ENCODE results near the gene OPN1MW. TPM values are rescaled to one million over a fixed set of nuclear protein-coding genes. Genes with fewer than 3 reads are reported as not detected.

The OPN1MW gene
- total and polyA plus RNA-seq, 2 of the 4 experiments (the other 2 are of a cell fraction): not detected

DNA sequence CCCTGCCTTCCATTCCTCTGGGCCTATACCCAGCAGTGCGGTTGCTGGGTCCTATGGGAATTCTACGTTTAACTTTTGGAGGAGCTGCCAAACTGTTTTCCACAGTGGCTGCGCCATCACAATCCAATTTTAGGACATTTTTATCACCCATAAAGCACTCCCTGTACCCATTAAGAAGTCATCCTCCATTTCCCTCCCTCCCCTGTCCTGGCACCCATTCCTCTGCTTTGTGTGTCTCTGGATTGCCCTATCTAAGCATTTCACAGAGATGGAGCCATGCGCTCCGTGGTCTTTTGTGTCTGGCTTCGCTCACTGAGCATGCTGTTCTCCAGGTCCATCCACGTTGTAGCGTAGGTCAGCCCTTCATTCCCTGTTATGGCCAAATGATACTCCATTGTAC, 40.0 kb upstream of the OPN1MW start:
- TF ChIP-seq, protein P1, sequence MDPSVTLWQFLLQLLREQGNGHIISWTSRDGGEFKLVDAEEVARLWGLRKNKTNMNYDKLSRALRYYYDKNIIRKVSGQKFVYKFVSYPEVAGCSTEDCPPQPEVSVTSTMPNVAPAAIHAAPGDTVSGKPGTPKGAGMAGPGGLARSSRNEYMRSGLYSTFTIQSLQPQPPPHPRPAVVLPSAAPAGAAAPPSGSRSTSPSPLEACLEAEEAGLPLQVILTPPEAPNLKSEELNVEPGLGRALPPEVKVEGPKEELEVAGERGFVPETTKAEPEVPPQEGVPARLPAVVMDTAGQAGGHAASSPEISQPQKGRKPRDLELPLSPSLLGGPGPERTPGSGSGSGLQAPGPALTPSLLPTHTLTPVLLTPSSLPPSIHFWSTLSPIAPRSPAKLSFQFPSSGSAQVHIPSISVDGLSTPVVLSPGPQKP (IDR thresholded peaks at IDR 0.05; ENCODE audit: borderline replicate concordance, low read depth, low read length): no peak
- TF ChIP-seq CHD1 (IDR thresholded peaks at IDR 0.05; ENCODE audit: low read depth, low read length): no peak
- no peak for TF ChIP-seq RAD21 (IDR thresholded peaks at IDR 0.05; ENCODE audit: low read length)
- no peak for TF ChIP-seq CEBPB (IDR thresholded peaks at IDR 0.05; ENCODE audit: low read depth, low read length)
- TF ChIP-seq BHLHE40 (IDR thresholded peaks at IDR 0.05; ENCODE audit: low read depth, low read length): no peak
- TF ChIP-seq CTCF (conservative IDR thresholded peaks at IDR 0.05; ENCODE audit: low read depth, low read length): no peak
- no peak for TF ChIP-seq POLR2A (IDR thresholded peaks at IDR 0.05; ENCODE audit: low read depth, low read length)
- H3K9me3 ChIP-seq (ENCODE audit: control insufficient read depth, insufficient read depth, low read length): peaks cover 9% of the 10 kb centered on the region; the same call in 1 of the 2 replicates
- 81% methylated on average over 5 of the region's 8 CpGs; no CpG with 5 or more reads in 1 of the 2 experiments for WGBS, 2 experiments (ENCODE audit: extremely low coverage in 2 of 2, insufficient read length in 1 of 2)
- no peak overlapping the region for H2BK15ac ChIP-seq (ENCODE audit: low read depth, low read length)
- H3K4me2 ChIP-seq (ENCODE audit: low read depth, low read length): no peak overlapping the region
- no peaks in the 10 kb centered on the region for H3K4me1 ChIP-seq (ENCODE audit: control insufficient read depth, insufficient read depth, low read length)
- ChIA-PET CTCF (no interaction called here), POLR2A (ENCODE audit: unreplicated experiment) (no interaction called here)
- H4K20me1 ChIP-seq (ENCODE audit: insufficient read depth, low read length): no peaks in the 10 kb centered on the region
- H2AK5ac ChIP-seq (ENCODE audit: low read depth, low read length): no peak overlapping the region
- no peaks in the 10 kb centered on the region for H3K79me1 ChIP-seq (ENCODE audit: low read depth in 1 of 2, low read length in 2 of 2)
- BruUV-seq (replicated peaks): no TSS peak
- H3K14ac ChIP-seq (replicated peaks; ENCODE audit: low read depth, low read length): no peak overlapping the region
- intact Hi-C loops (cut with micrococcal nuclease) (no loop called here), dilution Hi-C loops (cut with HindIII; ENCODE audit: low sequenced_read_pairs, unreplicated experiment) (no loop called here), in situ Hi-C loops (cut with MboI; ENCODE audit: low sequenced_read_pairs) (no loop called here)
- H2BK5ac ChIP-seq (ENCODE audit: low read depth, low read length, poor library complexity, severe bottlenecking): no peak overlapping the region
- no peak overlapping the region for H4K5ac ChIP-seq (ENCODE audit: low read depth, low read length)
- no peak overlapping the region for H2AFZ ChIP-seq (replicated peaks; ENCODE audit: low read length, poor library complexity)
- H3K4ac ChIP-seq (ENCODE audit: low read depth, low read length): no peak overlapping the region
- H3K23ac ChIP-seq (ENCODE audit: low read depth, low read length): no peak overlapping the region
- no peak overlapping the region for H2BK20ac ChIP-seq (ENCODE audit: low read depth, low read length)
- ATAC-seq (ENCODE audit: low read depth) (no peak), DNase-seq (no peak)
- no peak overlapping the region for H3K18ac ChIP-seq (ENCODE audit: low read depth, low read length)
- H3K56ac ChIP-seq (ENCODE audit: extremely low read depth, insufficient read depth, low read length): no peak overlapping the region
- no peak overlapping the region for H4K8ac ChIP-seq (ENCODE audit: low read depth in 2 of 2, low read length in 2 of 2)
- no peak overlapping the region for H3K27ac ChIP-seq (ENCODE audit: insufficient read depth, low read length)
- peaks cover 12% of the 10 kb centered on the region for H3K27me3 ChIP-seq (ENCODE audit: control insufficient read depth, insufficient read depth, low read length)
- no peak overlapping the region for H4K91ac ChIP-seq (ENCODE audit: insufficient read depth, low read depth, low read length)
- H3K4me3 ChIP-seq (ENCODE audit: insufficient read depth, low read depth, low read length): no peak overlapping the region
- no peak overlapping the region for H2BK120ac ChIP-seq (ENCODE audit: low read depth, low read length)
- H3K9ac ChIP-seq (ENCODE audit: low read depth, low read length): no peak overlapping the region
- H2AK9ac ChIP-seq (replicated peaks; ENCODE audit: low read depth, low read length, poor library complexity): no peak overlapping the region
- H3K9me1 ChIP-seq (ENCODE audit: insufficient read depth, low read length): no peaks in the 10 kb centered on the region
- no peaks in the 10 kb centered on the region for H3K36me3 ChIP-seq (ENCODE audit: control insufficient read depth, insufficient read depth, low read length)

All from IMR-90 (cell line).